ENCODE results near the gene CRYBB3. TPM values are rescaled to one million over a fixed set of nuclear protein-coding genes. Genes with fewer than 3 reads are reported as not detected.
"Not testable (repeated sequence)": the region's sequence is repeated elsewhere in the genome, so short reads cannot be mapped to it uniquely, and the experiment has no call there.

The CRYBB3 gene
- total RNA-seq, 1 donor from 2014 or later: 0.21 TPM

GRCh38 chr22:25178869-25179631, 20.6 kb upstream of the CRYBB3 start:
- intact Hi-C loops (cut with micrococcal nuclease); H3K27me3 Mint-ChIP-seq (ENCODE audit: low read depth); H3K27ac Mint-ChIP-seq; H3K4me1 Mint-ChIP-seq (ENCODE audit: low read depth); DNase-seq (ENCODE audit: low spot score); H3K9me3 Mint-ChIP-seq; H3K4me3 Mint-ChIP-seq (ENCODE audit: low read depth): not testable (repeated sequence)
- H3K36me3 Mint-ChIP-seq (ENCODE audit: low read depth): peaks cover 22% of the 10 kb centered on the region

GRCh38 chr22:25182131-25183110, 17.2 kb upstream of the CRYBB3 start:
- no peak for DNase-seq (ENCODE audit: low spot score)
- Mint-ChIP-seq H3K9me3 (peaks cover 8% of the 10 kb centered on the region), H3K27ac (no peak overlapping the region), H3K27me3 (ENCODE audit: low read depth) (no peaks in the 10 kb centered on the region), H3K4me1 (ENCODE audit: low read depth) (no peaks in the 10 kb centered on the region), H3K36me3 (ENCODE audit: low read depth) (peaks cover 19% of the 10 kb centered on the region), H3K4me3 (ENCODE audit: low read depth) (no peak overlapping the region)
- intact Hi-C loops (cut with micrococcal nuclease): no loop called here

- H3K4me3 Mint-ChIP-seq (ENCODE audit: low read depth): no peak overlapping the region
- intact Hi-C loops (cut with micrococcal nuclease): no loop called here
- H3K27me3 Mint-ChIP-seq (ENCODE audit: low read depth): no peaks in the 10 kb centered on the region
- DNase-seq (ENCODE audit: low spot score): no peak
- H3K27ac Mint-ChIP-seq: no peak overlapping the region
- H3K9me3 Mint-ChIP-seq: peaks cover 8% of the 10 kb centered on the region
- no peaks in the 10 kb centered on the region for H3K4me1 Mint-ChIP-seq (ENCODE audit: low read depth)
- H3K36me3 Mint-ChIP-seq (ENCODE audit: low read depth): peaks cover 12% of the 10 kb centered on the region
These were observed 15.6 kb upstream of the CRYBB3 start for GRCh38 chr22:25183949-25184619.

- H3K9me3 Mint-ChIP-seq: no peaks in the 10 kb centered on the region
- no peaks in the 10 kb centered on the region for H3K27me3 Mint-ChIP-seq (ENCODE audit: low read depth)
- intact Hi-C loops (cut with micrococcal nuclease): no loop called here
- no peaks in the 10 kb centered on the region for H3K4me1 Mint-ChIP-seq (ENCODE audit: low read depth)
- H3K4me3 Mint-ChIP-seq (ENCODE audit: low read depth): no peak overlapping the region
- no peak overlapping the region for H3K27ac Mint-ChIP-seq
- peaks cover 4% of the 10 kb centered on the region for H3K36me3 Mint-ChIP-seq (ENCODE audit: low read depth)
- DNase-seq (ENCODE audit: low spot score): no peak
These were observed 13.5 kb upstream of the CRYBB3 start for GRCh38 chr22:25186140-25186539.

GRCh38 chr22:25187469-25187868, 12.2 kb upstream of the CRYBB3 start:
- no peak for DNase-seq (ENCODE audit: low spot score)
- H3K9me3 Mint-ChIP-seq: no peaks in the 10 kb centered on the region

GRCh38 chr22:25192406-25192805, 7.3 kb upstream of the CRYBB3 start:
- Mint-ChIP-seq H3K27me3 (ENCODE audit: low read depth) (no peaks in the 10 kb centered on the region), H3K27ac (no peak overlapping the region), H3K9me3 (no peaks in the 10 kb centered on the region), H3K4me3 (ENCODE audit: low read depth) (no peak overlapping the region), H3K4me1 (ENCODE audit: low read depth) (no peaks in the 10 kb centered on the region), H3K36me3 (ENCODE audit: low read depth) (no peaks in the 10 kb centered on the region)
- DNase-seq (ENCODE audit: low spot score): no peak
- intact Hi-C loops (cut with micrococcal nuclease): no loop called here

More at GRCh38 chr22:25187469-25187868, 12.2 kb upstream of the CRYBB3 start:
- peaks cover under 1% of the 10 kb centered on the region for H3K36me3 Mint-ChIP-seq (ENCODE audit: low read depth)
- no peak overlapping the region for H3K4me3 Mint-ChIP-seq (ENCODE audit: low read depth)
- intact Hi-C loops (cut with micrococcal nuclease): no loop called here
- no peaks in the 10 kb centered on the region for H3K4me1 Mint-ChIP-seq (ENCODE audit: low read depth)
- no peaks in the 10 kb centered on the region for H3K27me3 Mint-ChIP-seq (ENCODE audit: low read depth)
- H3K27ac Mint-ChIP-seq: no peak overlapping the region

GRCh38 chr22:25193130-25193529, 6.5 kb upstream of the CRYBB3 start:
- Mint-ChIP-seq H3K4me3 (ENCODE audit: low read depth) (no peak overlapping the region), H3K27ac (no peak overlapping the region), H3K9me3 (no peaks in the 10 kb centered on the region), H3K4me1 (ENCODE audit: low read depth) (no peaks in the 10 kb centered on the region), H3K27me3 (ENCODE audit: low read depth) (no peaks in the 10 kb centered on the region), H3K36me3 (ENCODE audit: low read depth) (no peaks in the 10 kb centered on the region)
- intact Hi-C loops (cut with micrococcal nuclease): no loop called here
- DNase-seq (ENCODE audit: low spot score): no peak

GRCh38 chr22:25193548-25193947, 6.1 kb upstream of the CRYBB3 start:
- Mint-ChIP-seq H3K9me3 (no peaks in the 10 kb centered on the region), H3K27ac (no peak overlapping the region), H3K4me1 (ENCODE audit: low read depth) (no peaks in the 10 kb centered on the region), H3K36me3 (ENCODE audit: low read depth) (no peaks in the 10 kb centered on the region), H3K27me3 (ENCODE audit: low read depth) (no peaks in the 10 kb centered on the region), H3K4me3 (ENCODE audit: low read depth) (no peak overlapping the region)
- intact Hi-C loops (cut with micrococcal nuclease): no loop called here
- DNase-seq (ENCODE audit: low spot score): no peak

GRCh38 chr22:25196326-25196725, 3.3 kb upstream of the CRYBB3 start:
- no peaks in the 10 kb centered on the region for H3K27me3 Mint-ChIP-seq (ENCODE audit: low read depth)
- H3K36me3 Mint-ChIP-seq (ENCODE audit: low read depth): no peaks in the 10 kb centered on the region
- intact Hi-C loops (cut with micrococcal nuclease): no loop called here
- no peaks in the 10 kb centered on the region for H3K9me3 Mint-ChIP-seq
- H3K4me1 Mint-ChIP-seq (ENCODE audit: low read depth): no peaks in the 10 kb centered on the region
- no peak overlapping the region for H3K27ac Mint-ChIP-seq
- no peak for DNase-seq (ENCODE audit: low spot score)
- no peak overlapping the region for H3K4me3 Mint-ChIP-seq (ENCODE audit: low read depth)

- Mint-ChIP-seq H3K4me3 (ENCODE audit: low read depth) (no peak overlapping the region), H3K4me1 (ENCODE audit: low read depth) (peaks cover 4% of the 10 kb centered on the region), H3K36me3 (ENCODE audit: low read depth) (no peaks in the 10 kb centered on the region), H3K27ac (no peak overlapping the region), H3K9me3 (no peaks in the 10 kb centered on the region), H3K27me3 (ENCODE audit: low read depth) (no peaks in the 10 kb centered on the region)
- DNase-seq (ENCODE audit: low spot score): no peak
- intact Hi-C loops (cut with micrococcal nuclease): no loop called here
These were observed 2.3 kb upstream of the CRYBB3 start for GRCh38 chr22:25197340-25197739.

- Mint-ChIP-seq H3K9me3 (no peaks in the 10 kb centered on the region), H3K27ac (no peak overlapping the region), H3K36me3 (ENCODE audit: low read depth) (no peaks in the 10 kb centered on the region), H3K27me3 (ENCODE audit: low read depth) (no peaks in the 10 kb centered on the region), H3K4me3 (ENCODE audit: low read depth) (no peak overlapping the region), H3K4me1 (ENCODE audit: low read depth) (peaks cover 4% of the 10 kb centered on the region)
- DNase-seq (ENCODE audit: low spot score): no peak
- intact Hi-C loops (cut with micrococcal nuclease): no loop called here
These were observed 1.3 kb downstream of the CRYBB3 start for GRCh38 chr22:25200967-25201366.

- H3K27ac Mint-ChIP-seq: no peak overlapping the region
- DNase-seq (ENCODE audit: low spot score): no peak
- no peaks in the 10 kb centered on the region for H3K9me3 Mint-ChIP-seq
These were observed 2.1 kb downstream of the CRYBB3 start for GRCh38 chr22:25201557-25202273.

More at GRCh38 chr22:25201557-25202273, 2.1 kb downstream of the CRYBB3 start:
- Mint-ChIP-seq H3K27me3 (ENCODE audit: low read depth) (no peaks in the 10 kb centered on the region), H3K4me3 (ENCODE audit: low read depth) (no peak overlapping the region), H3K4me1 (ENCODE audit: low read depth) (peaks cover 4% of the 10 kb centered on the region), H3K36me3 (ENCODE audit: low read depth) (no peaks in the 10 kb centered on the region)
- intact Hi-C loops (cut with micrococcal nuclease): no loop called here
